Mesendoderm (in vitro differentiated cells): ENCODE results near the gene CHP2.

ENCODE experiments used
- DNase-seq: peaks from one replicate; pipeline ENCODE4 v3.0.0; 2013
- H2AK5ac ChIP-seq: 2 replicates; pipeline ENCODE4 v1.6.1; 2013; ENCODE audit warnings: low read length, inconsistent platforms
- H2BK120ac ChIP-seq: 2 replicates; pipeline ENCODE4 v1.6.1; 2013; ENCODE audit warnings: low read depth, mild to moderate bottlenecking, low read length, moderate library complexity, mixed read lengths
- H2BK15ac ChIP-seq: replicated peaks from 2 replicates; pipeline ENCODE4 v1.6.1; 2013; ENCODE audit warnings: low read depth, mild to moderate bottlenecking, moderate library complexity
- H2BK5ac ChIP-seq: 2 replicates; pipeline ENCODE4 v1.6.1; 2013; ENCODE audit warnings: low read length, inconsistent platforms
- H3K18ac ChIP-seq: 2 replicates; pipeline ENCODE4 v1.6.1; 2013; ENCODE audit warnings: mild to moderate bottlenecking, low read length, mixed read lengths
- H3K23ac ChIP-seq: one replicate; pipeline ENCODE4 v1.6.1; 2013; ENCODE audit warnings: low read length
- H3K27ac ChIP-seq: 2 replicates; pipeline ENCODE4 v1.5.1; 2013; ENCODE audit warnings: low read depth, mild to moderate bottlenecking, inconsistent platforms, low read length, moderate library complexity
- H3K27me3 ChIP-seq: 2 replicates; pipeline ENCODE4 v1.6.1; 2013; ENCODE audit warnings: low read length, control low read depth, mild to moderate bottlenecking, inconsistent platforms; ENCODE audit not compliant: insufficient read depth, poor library complexity
- H3K36me3 ChIP-seq: 2 replicates; pipeline ENCODE4 v1.6.1; 2013; ENCODE audit warnings: low read length, inconsistent platforms; ENCODE audit not compliant: control insufficient read depth, insufficient read depth
- H3K4ac ChIP-seq: one replicate; pipeline ENCODE4 v1.6.1; 2013; ENCODE audit warnings: low read depth, mild to moderate bottlenecking, low read length, moderate library complexity
- H3K4me1 ChIP-seq: 2 replicates; pipeline ENCODE4 v1.6.1; 2013; ENCODE audit warnings: low read depth, low read length, inconsistent platforms; ENCODE audit not compliant: control insufficient read depth
- H3K4me2 ChIP-seq: 2 replicates; pipeline ENCODE4 v1.6.1; 2013; ENCODE audit warnings: low read length
- H3K4me3 ChIP-seq: 2 replicates; pipeline ENCODE4 v1.5.1; 2013; ENCODE audit warnings: mild to moderate bottlenecking, low read length
- H3K56ac ChIP-seq: one replicate; pipeline ENCODE4 v1.6.1; 2013; ENCODE audit warnings: low read length
- H3K79me1 ChIP-seq: 2 replicates; pipeline ENCODE4 v1.6.1; 2013; ENCODE audit warnings: low read length, inconsistent platforms
- H3K79me2 ChIP-seq: 2 replicates; pipeline ENCODE4 v1.6.1; 2013; ENCODE audit warnings: mild to moderate bottlenecking, low read length; ENCODE audit not compliant: control insufficient read depth, insufficient read depth
- H3K9ac ChIP-seq: 2 replicates; pipeline ENCODE4 v1.6.1; 2013; ENCODE audit warnings: low read length, inconsistent platforms
- H4K5ac ChIP-seq: one replicate; pipeline ENCODE4 v1.6.1; 2013; ENCODE audit warnings: low read length
- H4K8ac ChIP-seq: one replicate; pipeline ENCODE4 v1.6.1; 2013; ENCODE audit warnings: low read depth, mild to moderate bottlenecking, control low read depth, low read length, moderate library complexity
- WGBS: extraction: QIAGEN DNeasy Blood & Tissue Kit; methylation state at CpG from one replicate; pipeline ENCODE4 v1.1.7; 2013; ENCODE audit warnings: low lambda C conversion rate, missing lambda C conversion rate; ENCODE audit not compliant: insufficient coverage; ENCODE audit errors: extremely low coverage; 5-methylcytosine and 5-hydroxymethylcytosine counted together

Gene CHP2

GRCh38 chr16:23771027-23771426 is 16.2 kb downstream of the CHP2 start:
- Histone ChIP-seq H3K36me3 (no peaks in the 10 kb centered on the region), H3K4me3 (no peak overlapping the region), H4K5ac (no peak overlapping the region), H3K18ac (no peak overlapping the region), H4K8ac (no peak overlapping the region), H2BK120ac (no peak overlapping the region), H3K4ac (no peak overlapping the region), H3K27ac (no peak overlapping the region), H2BK15ac (no peak overlapping the region), H2BK5ac (no peak overlapping the region), H3K56ac (no peak overlapping the region), H3K79me1 (no peaks in the 10 kb centered on the region), H3K27me3 (no peaks in the 10 kb centered on the region), H3K9ac (no peak overlapping the region), H3K23ac (no peak overlapping the region), H3K79me2 (no peaks in the 10 kb centered on the region), H3K4me1 (no peaks in the 10 kb centered on the region), H3K4me2 (no peak overlapping the region), H2AK5ac (no peak overlapping the region)
- no CpG with 5 or more reads among the region's 8 CpGs for WGBS
- no peak for DNase-seq

- WGBS, result no CpG with 5 or more reads among the region's 2 CpGs
- H3K27me3 ChIP-seq, result no peaks in the 10 kb centered on the region
- H4K8ac ChIP-seq, result no peak overlapping the region
- no peak overlapping the region for H3K27ac ChIP-seq
- no peak overlapping the region for H3K56ac ChIP-seq
- H3K23ac ChIP-seq, result no peak overlapping the region
- H3K4ac ChIP-seq, result no peak overlapping the region
- no peak overlapping the region for H2BK15ac ChIP-seq
- no peak for DNase-seq
- no peaks in the 10 kb centered on the region for H3K79me2 ChIP-seq
- no peaks in the 10 kb centered on the region for H3K36me3 ChIP-seq
- H3K9ac ChIP-seq, result no peak overlapping the region
- no peak overlapping the region for H2AK5ac ChIP-seq
- H2BK120ac ChIP-seq, result no peak overlapping the region
- no peak overlapping the region for H3K4me3 ChIP-seq
- no peak overlapping the region for H3K4me2 ChIP-seq
- no peak overlapping the region for H3K18ac ChIP-seq
- no peak overlapping the region for H4K5ac ChIP-seq
- no peak overlapping the region for H2BK5ac ChIP-seq
- no peaks in the 10 kb centered on the region for H3K79me1 ChIP-seq
- H3K4me1 ChIP-seq, result no peaks in the 10 kb centered on the region
Observed at GRCh38 chr16:23771642-23772041, 16.8 kb downstream of the CHP2 start.

GRCh38 chr16:23773339-23773738 is 18.5 kb downstream of the CHP2 start:
- DNase-seq, result no peak
- Histone ChIP-seq H3K4ac (no peak overlapping the region), H3K27me3 (no peaks in the 10 kb centered on the region), H3K4me2 (no peak overlapping the region), H3K36me3 (no peaks in the 10 kb centered on the region), H2BK5ac (no peak overlapping the region), H3K79me2 (no peaks in the 10 kb centered on the region), H2BK120ac (no peak overlapping the region), H3K79me1 (no peaks in the 10 kb centered on the region), H3K56ac (no peak overlapping the region), H3K4me3 (no peak overlapping the region), H2BK15ac (no peak overlapping the region), H4K5ac (no peak overlapping the region), H2AK5ac (no peak overlapping the region), H3K23ac (no peak overlapping the region), H4K8ac (no peak overlapping the region), H3K27ac (no peak overlapping the region), H3K18ac (no peak overlapping the region), H3K9ac (no peak overlapping the region), H3K4me1 (no peaks in the 10 kb centered on the region)
- no CpG with 5 or more reads among the region's 2 CpGs for WGBS

- Histone ChIP-seq H4K5ac (no peak overlapping the region), H3K79me1 (no peaks in the 10 kb centered on the region), H3K18ac (no peak overlapping the region), H2AK5ac (no peak overlapping the region), H3K27me3 (no peaks in the 10 kb centered on the region), H3K27ac (no peak overlapping the region), H3K56ac (no peak overlapping the region), H3K4ac (no peak overlapping the region), H3K4me2 (no peak overlapping the region), H3K4me1 (no peaks in the 10 kb centered on the region), H3K23ac (no peak overlapping the region), H3K9ac (no peak overlapping the region), H4K8ac (no peak overlapping the region), H3K4me3 (no peak overlapping the region), H3K79me2 (no peaks in the 10 kb centered on the region), H3K36me3 (no peaks in the 10 kb centered on the region), H2BK15ac (no peak overlapping the region), H2BK5ac (no peak overlapping the region), H2BK120ac (no peak overlapping the region)
- no peak for DNase-seq
- no CpG with 5 or more reads among the region's 1 CpG for WGBS
Observed at GRCh38 chr16:23781176-23781575, 26.4 kb downstream of the CHP2 start.

- DNase-seq, result peak; percentile 46
Observed at GRCh38 chr16:23784811-23785447, 30.1 kb downstream of the CHP2 start.

GRCh38 chr16:23785842-23786241 is 31.0 kb downstream of the CHP2 start:
- no peak overlapping the region for H3K9ac ChIP-seq
- no peak overlapping the region for H2BK15ac ChIP-seq
- H3K4me2 ChIP-seq, result no peak overlapping the region
- no peaks in the 10 kb centered on the region for H3K4me1 ChIP-seq
- H2AK5ac ChIP-seq, result no peak overlapping the region
- no peaks in the 10 kb centered on the region for H3K36me3 ChIP-seq
- no peak overlapping the region for H2BK5ac ChIP-seq
- H3K79me2 ChIP-seq, result no peaks in the 10 kb centered on the region
- no peak overlapping the region for H4K5ac ChIP-seq
- no peak overlapping the region for H3K56ac ChIP-seq
- H3K4me3 ChIP-seq, result no peak overlapping the region
- peaks cover 2% of the 10 kb centered on the region for H3K27me3 ChIP-seq
- H3K79me1 ChIP-seq, result no peaks in the 10 kb centered on the region
- no peak overlapping the region for H4K8ac ChIP-seq
- no peak for DNase-seq
- no peak overlapping the region for H3K4ac ChIP-seq
- H3K23ac ChIP-seq, result no peak overlapping the region
- no peak overlapping the region for H3K18ac ChIP-seq
- H2BK120ac ChIP-seq, result no peak overlapping the region
- WGBS, result no CpG with 5 or more reads among the region's 4 CpGs
- no peak overlapping the region for H3K27ac ChIP-seq

More at GRCh38 chr16:23784811-23785447, 30.1 kb downstream of the CHP2 start:
- Histone ChIP-seq H2BK5ac (no peak overlapping the region), H3K27ac (no peak overlapping the region), H4K8ac (no peak overlapping the region), H2BK15ac (no peak overlapping the region), H3K4me3 (no peak overlapping the region), H3K4me1 (no peaks in the 10 kb centered on the region), H3K79me2 (no peaks in the 10 kb centered on the region), H3K56ac (no peak overlapping the region), H3K18ac (no peak overlapping the region), H4K5ac (no peak overlapping the region), H2AK5ac (no peak overlapping the region), H3K4ac (no peak overlapping the region), H2BK120ac (no peak overlapping the region), H3K4me2 (no peak overlapping the region), H3K23ac (no peak overlapping the region), H3K27me3 (peaks cover 2% of the 10 kb centered on the region), H3K36me3 (no peaks in the 10 kb centered on the region), H3K79me1 (no peaks in the 10 kb centered on the region), H3K9ac (no peak overlapping the region)
- no CpG with 5 or more reads among the region's 4 CpGs for WGBS
